Fibroblast of lung (primary cell): Measurements from ENCODE around the gene SOHLH2.
A peak's percentile ranks its signal among the peaks of the same experiment; 100 is the strongest.

ENCODE experiments used
- CTCF ChIP-seq, 2 donors: IDR thresholded peaks in 1 of 2; conservative IDR thresholded peaks in 1 of 2; 1 replicate in 1 of 2; 2 replicates in 1 of 2; pipeline ENCODE4 v1.5.1; 2011 to 2012; ENCODE audit warnings: low read length in 2 of 2, control low read depth in 1 of 2, inconsistent platforms in 1 of 2, low read depth in 1 of 2, mild to moderate bottlenecking in 1 of 2
- EZH2 ChIP-seq: IDR thresholded peaks from 2 replicates; pipeline ENCODE4 v1.5.1; 2012; ENCODE audit warnings: low read length, control low read depth, mild to moderate bottlenecking; ENCODE audit errors: missing control alignments

GRCh38 chr13:36131222-36131930, 83.0 kb downstream of the SOHLH2 start, which contains the start of gene DCLK1:
- peak; percentile 36 for TF ChIP-seq EZH2
- no peak for TF ChIP-seq CTCF (conservative IDR thresholded peaks at IDR 0.05 in 1 of 2, IDR thresholded peaks at IDR 0.05 in 1 of 2; ENCODE audit: low read depth in 1 of 2, low read length in 2 of 2)
